ENCODE measurements around the gene DHRS12. TPM values are rescaled to one million over a fixed set of nuclear protein-coding genes. Genes with fewer than 3 reads are reported as not detected.

The DHRS12 gene
- total and polyA plus RNA-seq, 12 donors = 5.5 to 20.6 (median 10.3) TPM

- H3K4me3 ChIP-seq = no peak overlapping the region
- intact Hi-C loops (cut with DNase I) = no loop called here
- H3K4me1 ChIP-seq = peaks cover 9 to 34% (median 24%) of the 10 kb centered on the region in 9 donors
- no peak for ATAC-seq
- WGBS, 2 donors = 94 to 96% methylated on average over 11 of the region's 11 CpGs
- DNase-seq = no peak
- H3K27ac ChIP-seq = peak overlapping the region in 7 of 10 donors; percentile 56 to 83 (median 66)
- TF ChIP-seq, protein P1, sequence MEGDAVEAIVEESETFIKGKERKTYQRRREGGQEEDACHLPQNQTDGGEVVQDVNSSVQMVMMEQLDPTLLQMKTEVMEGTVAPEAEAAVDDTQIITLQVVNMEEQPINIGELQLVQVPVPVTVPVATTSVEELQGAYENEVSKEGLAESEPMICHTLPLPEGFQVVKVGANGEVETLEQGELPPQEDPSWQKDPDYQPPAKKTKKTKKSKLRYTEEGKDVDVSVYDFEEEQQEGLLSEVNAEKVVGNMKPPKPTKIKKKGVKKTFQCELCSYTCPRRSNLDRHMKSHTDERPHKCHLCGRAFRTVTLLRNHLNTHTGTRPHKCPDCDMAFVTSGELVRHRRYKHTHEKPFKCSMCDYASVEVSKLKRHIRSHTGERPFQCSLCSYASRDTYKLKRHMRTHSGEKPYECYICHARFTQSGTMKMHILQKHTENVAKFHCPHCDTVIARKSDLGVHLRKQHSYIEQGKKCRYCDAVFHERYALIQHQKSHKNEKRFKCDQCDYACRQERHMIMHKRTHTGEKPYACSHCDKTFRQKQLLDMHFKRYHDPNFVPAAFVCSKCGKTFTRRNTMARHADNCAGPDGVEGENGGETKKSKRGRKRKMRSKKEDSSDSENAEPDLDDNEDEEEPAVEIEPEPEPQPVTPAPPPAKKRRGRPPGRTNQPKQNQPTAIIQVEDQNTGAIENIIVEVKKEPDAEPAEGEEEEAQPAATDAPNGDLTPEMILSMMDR (IDR thresholded peaks at IDR 0.05) = no peak
- no peaks in the 10 kb centered on the region for H3K9me3 ChIP-seq
- peaks cover 0 to 30% (median 0%) of the 10 kb centered on the region in 9 donors for H3K36me3 ChIP-seq
- no peaks in the 10 kb centered on the region for H3K27me3 ChIP-seq
Observed at GRCh38 chr13:51770681-51771417, 33.1 kb downstream of the DHRS12 start.

DNA sequence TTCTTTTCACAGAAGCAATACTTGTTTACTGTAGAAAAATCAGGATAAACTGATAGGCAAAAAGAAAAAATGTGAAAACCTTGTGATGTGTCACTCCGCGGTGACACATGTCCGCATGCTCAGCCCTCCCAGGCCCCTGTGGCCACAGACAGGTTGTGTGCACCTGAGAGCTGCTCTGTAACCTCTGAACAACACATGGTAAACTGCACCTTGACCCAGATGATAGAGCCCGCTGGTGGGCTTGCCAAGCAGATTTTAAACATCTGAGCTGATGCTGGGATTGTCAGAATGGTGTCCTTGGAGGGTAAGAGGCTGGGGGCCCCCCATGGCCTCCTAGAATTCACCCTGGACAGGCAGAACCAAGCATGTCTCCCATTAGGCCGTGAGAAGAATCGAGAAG is 33.8 kb downstream of the DHRS12 start:
- Histone ChIP-seq H3K4me1 (peaks cover 9 to 36% (median 25%) of the 10 kb centered on the region in 9 donors), H3K9me3 (no peaks in the 10 kb centered on the region), H3K4me3 (no peak overlapping the region), H3K27ac (peak overlapping the region in 9 of 10 donors; percentile 56 to 83 (median 66)), H3K27me3 (no peaks in the 10 kb centered on the region), H3K36me3 (peaks cover 0 to 35% (median 0%) of the 10 kb centered on the region in 9 donors)
- ATAC-seq (no peak), DNase-seq (no peak)
- TF ChIP-seq, protein P1 (IDR thresholded peaks at IDR 0.05) = no peak
- intact Hi-C loops (cut with DNase I) = no loop called here
- WGBS, 2 donors = 94 to 96% methylated on average over 6 of the region's 6 CpGs

DNA sequence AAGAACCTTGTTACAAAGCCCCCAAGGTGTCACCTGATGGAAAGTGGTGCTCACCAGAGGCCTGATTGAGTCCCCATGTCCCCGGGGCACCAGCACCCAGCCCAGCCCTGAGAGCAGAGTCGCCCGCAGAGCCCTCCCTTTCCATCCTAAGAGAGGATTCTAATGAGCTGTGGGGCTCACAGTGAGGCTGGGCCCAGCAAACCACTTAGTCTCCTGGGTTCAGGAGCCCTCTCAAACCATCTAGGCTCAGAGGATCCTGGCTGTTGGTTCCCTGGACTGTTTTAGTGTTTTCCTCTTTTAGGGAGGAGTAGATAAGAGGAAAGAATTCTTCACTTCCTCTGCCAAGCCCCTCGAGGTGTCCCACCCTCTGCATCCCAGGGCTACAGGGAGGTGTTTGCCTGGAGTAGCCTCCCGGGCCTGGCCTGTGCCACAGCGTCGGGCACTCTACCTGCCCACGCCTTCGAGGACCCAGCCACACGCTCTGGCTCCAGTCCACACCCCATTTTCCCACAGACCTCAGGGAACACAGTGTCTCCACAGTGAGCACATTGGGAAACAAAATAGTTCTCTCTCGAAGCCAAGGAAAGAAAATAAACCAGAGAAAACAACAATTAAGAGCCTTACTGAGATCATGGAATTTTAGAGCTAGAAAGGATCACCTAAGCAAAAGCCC is 34.4 kb downstream of the DHRS12 start:
- Histone ChIP-seq H3K27ac (peak overlapping the region in 9 of 10 donors; percentile 56 to 83 (median 66)), H3K27me3 (no peaks in the 10 kb centered on the region), H3K9me3 (no peaks in the 10 kb centered on the region), H3K4me1 (peaks cover 12 to 42% (median 31%) of the 10 kb centered on the region in 9 donors), H3K4me3 (no peak overlapping the region), H3K36me3 (peaks cover 0 to 41% (median 0%) of the 10 kb centered on the region in 9 donors)
- intact Hi-C loops (cut with DNase I) = loop anchor here in 1 of 10 donors (10.0 kb wide), 1 partner anchor 185 kb away; the partner anchor contains the start of gene WDFY2
- DNase-seq = peak in 1 of 2 donors; percentile 57
- WGBS, 2 donors = 53 to 54% methylated on average over 11 of the region's 11 CpGs
- TF ChIP-seq, protein P1 (IDR thresholded peaks at IDR 0.05) = no peak
- peak; percentile 53 to 88 (median 66) for ATAC-seq

DNA sequence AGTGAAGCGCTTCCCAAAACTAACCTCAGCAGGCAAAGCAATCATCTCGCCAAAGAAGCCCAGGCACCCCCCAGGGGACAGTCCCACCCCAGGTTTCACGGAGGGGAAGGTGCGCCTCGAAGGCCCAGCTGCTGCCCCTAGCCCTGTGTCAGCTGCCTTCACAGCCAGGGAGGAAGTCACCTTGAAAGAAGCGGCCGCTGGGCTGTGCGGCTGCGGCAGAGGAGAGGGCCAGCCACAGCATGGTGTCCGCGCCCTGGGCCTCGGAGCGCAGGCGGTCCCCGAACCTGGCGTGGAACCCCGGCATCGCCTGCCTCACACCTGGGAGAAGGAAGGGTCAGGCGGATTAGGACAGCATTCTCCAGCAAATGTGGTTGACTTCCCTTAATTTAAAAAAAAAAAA is 35.0 kb downstream of the DHRS12 start:
- ATAC-seq (peak in 1 of 8 donors; percentile 18), DNase-seq (no peak)
- Histone ChIP-seq H3K36me3 (peaks cover 0 to 41% (median 0%) of the 10 kb centered on the region in 9 donors), H3K27ac (peak overlapping the region in 8 of 10 donors; percentile 30 to 83 (median 68)), H3K4me3 (no peak overlapping the region), H3K4me1 (peaks cover 15 to 48% (median 37%) of the 10 kb centered on the region in 9 donors), H3K27me3 (no peaks in the 10 kb centered on the region), H3K9me3 (no peaks in the 10 kb centered on the region)
- TF ChIP-seq, protein P1 (IDR thresholded peaks at IDR 0.05) = peak in 1 of 9 donors; percentile 0
- 86 to 89% methylated on average over 19 of the region's 19 CpGs for WGBS, 2 donors
- intact Hi-C loops (cut with DNase I) = loop anchor here in 1 of 10 donors (10.0 kb wide), 1 partner anchor 184 kb away; the partner anchor contains the start of gene WDFY2
